ENCODE data around the gene PLCD3.

The PLCD3 gene

GRCh38 chr17:45130681-45131615, 1.4 kb downstream of the PLCD3 start:
- ChIA-PET POLR2A (interaction anchor here (1.5 kb wide), 1 partner anchor 17 kb away, joined by 5 read pairs; the partner anchor contains the start of gene HEXIM1), CTCF (interaction anchor here (0.7 to 13.5 kb wide), 6 partner anchors 12 to 352 kb away, joined by 3 to 316 read pairs (median 6); no protein-coding TSS in a partner anchor)
- no peak for DNase-seq (ENCODE audit: extremely low spot score)
- TF ChIP-seq CTCF (IDR thresholded peaks at IDR 0.05; ENCODE audit: control extremely low read depth, extremely low read depth, low read depth, missing control alignments) = no peak

GRCh38 chr17:45129940-45130680, 2.2 kb downstream of the PLCD3 start:
- POLR2A ChIA-PET = interaction anchor here (1.1 kb wide), 1 partner anchor 19 kb away, joined by 4 read pairs; no protein-coding TSS in a partner anchor
- TF ChIP-seq CTCF (IDR thresholded peaks at IDR 0.05; ENCODE audit: control extremely low read depth, extremely low read depth, low read depth, missing control alignments) = no peak
- DNase-seq (ENCODE audit: extremely low spot score) = no peak
- CTCF ChIA-PET = interaction anchor here (0.8 to 13.5 kb wide), 5 partner anchors 11 to 351 kb away, joined by 3 to 316 read pairs (median 6); no protein-coding TSS in a partner anchor

- CTCF ChIA-PET = interaction anchor here (1.9 to 13.5 kb wide), 4 partner anchors 11 to 350 kb away, joined by 5 to 316 read pairs (median 16); no protein-coding TSS in a partner anchor
- POLR2A ChIA-PET = interaction anchor here (0.6 to 1.1 kb wide), 2 partner anchors 19 to 22 kb away, joined by 3 to 4 read pairs; no protein-coding TSS in a partner anchor
- TF ChIP-seq CTCF (IDR thresholded peaks at IDR 0.05; ENCODE audit: control extremely low read depth, extremely low read depth, low read depth, missing control alignments) = no peak
- DNase-seq (ENCODE audit: extremely low spot score) = no peak
Observed at GRCh38 chr17:45129426-45129939, 2.8 kb downstream of the PLCD3 start.

- POLR2A ChIA-PET = interaction anchor here (0.6 to 1.1 kb wide), 2 partner anchors 20 to 22 kb away, joined by 3 to 4 read pairs; no protein-coding TSS in a partner anchor
- CTCF ChIA-PET = interaction anchor here (1.2 to 13.5 kb wide), 4 partner anchors 67 to 596 kb away, joined by 3 to 316 read pairs (median 15); no protein-coding TSS in a partner anchor
- no peak for DNase-seq (ENCODE audit: extremely low spot score)
- no peak for TF ChIP-seq CTCF (IDR thresholded peaks at IDR 0.05; ENCODE audit: control extremely low read depth, extremely low read depth, low read depth, missing control alignments)
Observed at GRCh38 chr17:45128989-45129388, 3.3 kb downstream of the PLCD3 start.

- CTCF ChIA-PET = interaction anchor here (1.2 to 13.5 kb wide), 3 partner anchors 67 to 595 kb away, joined by 3 to 316 read pairs (median 25); no protein-coding TSS in a partner anchor
- no peak for DNase-seq (ENCODE audit: extremely low spot score)
- POLR2A ChIA-PET = no interaction called here
- TF ChIP-seq CTCF (IDR thresholded peaks at IDR 0.05; ENCODE audit: control extremely low read depth, extremely low read depth, low read depth, missing control alignments) = no peak
Observed at GRCh38 chr17:45128331-45128730, 4.0 kb downstream of the PLCD3 start.

Measured in GM10248 (cell line).